HG02981 (cell line): ENCODE measurements around the gene SLC2A14.
"Not testable (repeated sequence)": the region's sequence is repeated elsewhere in the genome, so short reads cannot be mapped to it uniquely, and the experiment has no call there.

ENCODE experiments used
- ATAC-seq: cut with Tn5 transposase; IDR thresholded peaks from one replicate; pipeline ENCODE4 v1.9.1; 2021; ENCODE audit warnings: mild to moderate bottlenecking, moderate library complexity; ENCODE audit not compliant: unreplicated experiment

Gene SLC2A14

GRCh38 chr12:7877420-7877819 is 4.7 kb upstream of the SLC2A14 start:
- no peak for ATAC-seq

GRCh38 chr12:7870335-7870734 is 2.4 kb downstream of the SLC2A14 start:
- ATAC-seq = no peak

GRCh38 chr12:7869137-7869536 is 3.6 kb downstream of the SLC2A14 start:
- no peak for ATAC-seq

GRCh38 chr12:7868391-7868790 is 4.3 kb downstream of the SLC2A14 start:
- no peak for ATAC-seq

GRCh38 chr12:7864601-7865150 is 8.0 kb downstream of the SLC2A14 start:
- no peak for ATAC-seq

- ATAC-seq = not testable (repeated sequence)
These were observed 9.8 kb downstream of the SLC2A14 start for GRCh38 chr12:7862814-7863348.

- ATAC-seq = not testable (repeated sequence)
These were observed 10.4 kb downstream of the SLC2A14 start for GRCh38 chr12:7862301-7862700.

- no peak for ATAC-seq
These were observed 13.2 kb downstream of the SLC2A14 start for GRCh38 chr12:7859552-7859951.

- no peak for ATAC-seq
These were observed 14.7 kb downstream of the SLC2A14 start for GRCh38 chr12:7857971-7858370.

- ATAC-seq = no peak
These were observed 16.2 kb downstream of the SLC2A14 start for GRCh38 chr12:7856516-7856915.

- no peak for ATAC-seq
These were observed 19.2 kb downstream of the SLC2A14 start for GRCh38 chr12:7853557-7853956.

- not testable (repeated sequence) for ATAC-seq
These were observed 21.1 kb downstream of the SLC2A14 start for GRCh38 chr12:7851622-7852081.

GRCh38 chr12:7850099-7850498 is 22.6 kb downstream of the SLC2A14 start:
- ATAC-seq = not testable (repeated sequence)

GRCh38 chr12:7848098-7848422 is 24.7 kb downstream of the SLC2A14 start:
- not testable (repeated sequence) for ATAC-seq

- not testable (repeated sequence) for ATAC-seq
These were observed 25.3 kb downstream of the SLC2A14 start for GRCh38 chr12:7847226-7848097.

- ATAC-seq = no peak
These were observed 28.6 kb downstream of the SLC2A14 start for GRCh38 chr12:7844116-7844515.

- ATAC-seq = not testable (repeated sequence)
These were observed 29.1 kb downstream of the SLC2A14 start for GRCh38 chr12:7843583-7843982.

GRCh38 chr12:7843149-7843548 is 29.6 kb downstream of the SLC2A14 start:
- ATAC-seq = not testable (repeated sequence)

- ATAC-seq = not testable (repeated sequence)
These were observed 30.3 kb downstream of the SLC2A14 start for GRCh38 chr12:7842444-7842843.

GRCh38 chr12:7839848-7840247 is 32.9 kb downstream of the SLC2A14 start:
- not testable (repeated sequence) for ATAC-seq

GRCh38 chr12:7839226-7839625 is 33.5 kb downstream of the SLC2A14 start:
- not testable (repeated sequence) for ATAC-seq

- no peak for ATAC-seq
These were observed 35.3 kb downstream of the SLC2A14 start for GRCh38 chr12:7837366-7837765.
